Measurements from ENCODE around the gene CC2D1B.
A peak's percentile ranks its signal among the peaks of the same experiment; 100 is the strongest.
"Not testable (repeated sequence)": the region's sequence is repeated elsewhere in the genome, so short reads cannot be mapped to it uniquely, and the experiment has no call there.

The CC2D1B gene, protein sequence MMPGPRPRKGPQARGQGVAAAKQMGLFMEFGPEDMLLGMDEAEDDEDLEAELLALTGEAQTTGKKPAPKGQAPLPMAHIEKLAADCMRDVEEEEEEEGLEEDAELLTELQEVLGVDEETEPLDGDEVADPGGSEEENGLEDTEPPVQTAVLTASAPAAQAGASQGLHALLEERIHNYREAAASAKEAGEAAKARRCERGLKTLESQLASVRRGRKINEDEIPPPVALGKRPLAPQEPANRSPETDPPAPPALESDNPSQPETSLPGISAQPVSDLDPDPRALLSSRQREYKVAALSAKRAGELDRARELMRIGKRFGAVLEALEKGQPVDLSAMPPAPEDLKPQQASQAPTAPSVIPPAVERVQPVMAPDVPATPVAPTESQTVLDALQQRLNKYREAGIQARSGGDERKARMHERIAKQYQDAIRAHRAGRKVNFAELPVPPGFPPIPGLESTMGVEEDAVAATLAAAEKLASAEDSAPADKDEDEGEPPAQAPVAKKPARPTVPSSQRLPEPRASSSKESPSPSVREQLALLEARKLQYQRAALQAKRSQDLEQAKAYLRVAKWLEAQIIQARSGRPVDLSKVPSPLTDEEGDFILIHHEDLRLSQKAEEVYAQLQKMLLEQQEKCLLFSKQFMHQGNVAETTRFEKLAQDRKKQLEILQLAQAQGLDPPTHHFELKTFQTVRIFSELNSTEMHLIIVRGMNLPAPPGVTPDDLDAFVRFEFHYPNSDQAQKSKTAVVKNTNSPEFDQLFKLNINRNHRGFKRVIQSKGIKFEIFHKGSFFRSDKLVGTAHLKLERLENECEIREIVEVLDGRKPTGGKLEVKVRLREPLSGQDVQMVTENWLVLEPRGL

DNA sequence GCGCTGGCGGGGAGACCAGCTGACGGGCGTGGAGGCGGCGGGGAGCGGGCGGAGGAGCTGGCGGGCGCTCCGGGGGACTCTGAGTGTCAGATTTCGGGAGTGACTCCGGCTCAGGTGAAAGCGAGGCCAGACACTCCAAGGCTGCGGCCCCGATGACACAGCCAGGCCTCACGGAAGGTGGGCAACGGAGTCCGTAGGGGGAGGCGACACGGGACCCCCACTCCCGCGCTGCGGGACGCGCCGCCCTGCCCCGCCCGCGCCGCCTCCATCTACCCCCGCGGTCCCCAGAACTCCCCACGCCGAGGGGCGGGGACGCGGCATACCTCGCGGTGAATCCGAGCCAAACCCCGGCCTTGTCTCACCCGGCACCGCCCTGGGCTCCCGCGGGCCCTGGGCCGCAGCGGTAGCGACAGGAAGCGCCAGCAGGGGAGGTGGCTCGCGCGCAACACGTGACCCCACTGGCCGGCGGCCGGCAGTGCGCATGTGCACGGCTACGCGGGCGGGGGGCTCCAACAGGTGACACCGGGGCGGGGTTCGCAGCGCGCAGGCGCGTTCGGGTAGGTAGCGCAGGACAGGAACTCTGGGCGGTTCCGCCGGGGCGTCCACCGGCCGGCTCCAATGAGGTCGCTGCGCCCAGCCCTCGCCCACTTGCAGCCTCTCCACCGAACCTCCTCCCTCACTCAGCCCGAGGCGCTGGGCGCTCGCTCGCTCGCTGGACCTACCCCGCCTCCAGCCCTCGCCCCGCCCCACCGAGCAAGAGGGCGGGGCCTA lies at the start of gene CC2D1B:
CC2D1B (minus strand) TSS at position 460 of the 771 bp plus-strand sequence. CDS start 1,585 bp downstream, outside the sequence.
- Mint-ChIP-seq H3K27me3 (no peaks in the 10 kb centered on the region), H3K27ac (peak within 1 kb of the TSS; percentile 94), H3K4me3 (peak within 1 kb of the TSS; percentile 98), H3K36me3 (peaks cover 6% of the 10 kb centered on the region), H3K9me3 (no peaks in the 10 kb centered on the region), H3K4me1 (peaks cover 38% of the 10 kb centered on the region)

DNA sequence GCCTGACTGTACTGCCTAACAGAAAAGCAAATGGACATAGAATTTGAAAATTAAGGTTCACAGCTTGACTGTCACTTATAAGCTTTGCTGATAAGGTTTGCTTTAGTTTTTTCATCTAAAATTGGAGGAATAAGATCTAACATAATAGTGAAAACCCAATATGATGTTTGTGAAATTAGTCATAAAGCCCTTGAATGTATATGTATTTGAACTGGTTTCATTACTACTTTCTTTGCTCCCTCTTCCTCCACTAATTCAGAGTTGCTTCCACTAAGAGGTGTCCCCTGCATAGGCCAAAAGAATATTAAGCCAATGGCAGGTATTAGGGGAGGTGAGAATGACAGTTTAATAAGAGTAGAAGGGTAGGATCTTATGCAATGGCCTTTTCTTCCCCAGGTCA lies 48.9 kb upstream of the CC2D1B start:
- Mint-ChIP-seq H3K4me1 (peaks cover 34% of the 10 kb centered on the region), H3K36me3 (peaks cover 35% of the 10 kb centered on the region), H3K4me3 (no peak overlapping the region), H3K9me3 (no peaks in the 10 kb centered on the region), H3K27ac (peak overlapping the region; percentile 65), H3K27me3 (no peaks in the 10 kb centered on the region)

DNA sequence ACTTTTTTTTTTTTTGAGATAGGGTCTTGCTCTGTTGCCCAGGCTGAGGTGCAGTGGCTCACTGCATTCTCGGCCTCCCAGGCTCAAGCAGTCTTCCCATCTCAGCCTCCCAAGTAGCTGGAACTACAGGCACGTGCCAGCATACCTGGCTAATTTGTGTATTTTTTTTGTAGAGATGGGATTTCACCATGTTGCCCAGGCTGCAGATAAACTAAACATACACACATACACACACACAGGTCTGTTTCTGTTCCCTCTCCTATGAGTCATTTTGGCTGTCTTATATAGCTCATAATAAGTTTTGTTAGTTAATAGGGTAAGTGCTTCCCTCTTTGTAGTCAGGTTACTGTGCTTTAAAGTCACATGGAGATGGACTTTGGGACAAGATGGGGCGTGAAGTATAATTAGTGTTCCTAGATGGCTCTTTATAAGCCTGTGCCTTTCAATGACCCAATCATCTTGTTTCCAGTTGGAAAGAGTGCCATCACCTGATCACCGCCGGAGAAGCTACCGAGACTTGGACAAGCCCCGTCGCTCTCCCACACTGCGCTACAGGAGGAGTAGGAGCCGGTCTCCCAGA lies 47.5 kb upstream of the CC2D1B start:
- peaks cover 38% of the 10 kb centered on the region for H3K36me3 Mint-ChIP-seq
- H3K27ac Mint-ChIP-seq = peak overlapping the region; percentile 30
- no peak overlapping the region for H3K4me3 Mint-ChIP-seq
- no peaks in the 10 kb centered on the region for H3K27me3 Mint-ChIP-seq
- no peaks in the 10 kb centered on the region for H3K9me3 Mint-ChIP-seq
- H3K4me1 Mint-ChIP-seq = peaks cover 28% of the 10 kb centered on the region

DNA sequence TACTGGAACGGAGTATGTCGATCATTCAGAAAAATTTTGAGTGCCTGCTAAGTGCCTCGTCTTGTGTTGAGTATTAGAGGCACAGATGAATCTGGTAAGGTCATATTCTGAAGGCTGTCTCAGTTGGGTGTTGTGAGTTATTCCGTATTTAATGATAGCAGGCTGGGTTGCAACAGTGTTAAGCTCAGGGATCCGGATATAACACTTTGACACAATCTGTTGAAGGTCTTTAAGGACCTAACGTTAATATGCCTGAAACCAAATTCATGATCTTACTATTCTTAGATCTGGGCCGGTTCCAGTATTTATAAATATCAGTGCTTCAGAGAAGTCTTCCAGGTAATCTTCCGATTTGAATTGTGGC lies 39.0 kb upstream of the CC2D1B start:
- Mint-ChIP-seq H3K27ac (peak overlapping the region; percentile 99), H3K4me3 (peak overlapping the region; percentile 100), H3K36me3 (peaks cover 21% of the 10 kb centered on the region), H3K4me1 (peaks cover 39% of the 10 kb centered on the region), H3K27me3 (no peaks in the 10 kb centered on the region), H3K9me3 (no peaks in the 10 kb centered on the region)

DNA sequence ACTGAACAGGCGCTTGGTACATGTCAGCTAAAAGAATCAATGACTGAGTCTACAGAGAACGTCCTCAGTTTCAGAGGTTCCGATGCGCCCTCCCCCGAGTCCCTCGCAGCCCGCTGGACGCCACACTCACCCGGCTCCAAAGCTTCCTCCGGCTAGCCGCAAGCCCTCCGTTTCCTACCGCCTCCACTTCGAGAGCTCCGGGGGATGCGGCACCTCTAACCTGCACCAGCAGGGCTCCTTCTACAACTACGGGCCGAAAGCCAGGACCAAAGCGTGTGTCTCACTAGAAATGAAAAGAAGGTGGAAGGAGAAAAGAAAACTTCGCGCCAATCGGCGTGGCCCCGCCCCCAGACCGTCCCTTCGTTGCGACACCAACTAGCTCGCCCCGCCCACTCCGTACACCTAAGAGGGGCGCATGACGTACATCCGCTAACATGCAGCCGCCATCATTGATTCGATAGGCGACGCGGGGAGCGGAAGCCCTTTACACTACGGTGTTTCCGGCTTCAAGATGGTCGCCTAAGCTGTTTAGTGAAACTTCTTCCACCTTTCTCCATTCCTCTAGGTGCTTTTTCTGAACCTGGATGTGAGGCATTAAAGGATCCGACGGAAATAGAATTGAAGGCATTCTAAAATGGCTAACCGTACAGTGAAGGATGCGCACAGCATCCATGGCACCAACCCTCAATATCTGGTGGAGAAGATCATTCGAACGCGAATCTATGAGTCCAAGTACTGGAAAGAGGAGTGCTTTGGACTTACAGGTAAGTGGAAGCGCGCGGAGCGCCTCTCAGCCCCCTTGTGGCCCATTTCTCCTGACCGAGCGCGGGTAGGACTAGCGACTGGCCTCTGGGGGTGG lies 38.3 kb upstream of the CC2D1B start, which contains the start of the genes ORC1 and PRPF38A:
ORC1 (minus strand) TSS at position 308 of the 859 bp plus-strand sequence. CDS start 2,200 bp downstream, outside the sequence.
PRPF38A (plus strand) TSS at position 487 of the 859 bp plus-strand sequence; CDS start at position 635, 148 bp downstream.
- Mint-ChIP-seq H3K27ac (peak within 1 kb of the TSS; percentile 99), H3K4me1 (peaks cover 39% of the 10 kb centered on the region), H3K27me3 (no peaks in the 10 kb centered on the region), H3K9me3 (no peaks in the 10 kb centered on the region), H3K4me3 (peak within 1 kb of the TSS; percentile 100), H3K36me3 (peaks cover 21% of the 10 kb centered on the region)

DNA sequence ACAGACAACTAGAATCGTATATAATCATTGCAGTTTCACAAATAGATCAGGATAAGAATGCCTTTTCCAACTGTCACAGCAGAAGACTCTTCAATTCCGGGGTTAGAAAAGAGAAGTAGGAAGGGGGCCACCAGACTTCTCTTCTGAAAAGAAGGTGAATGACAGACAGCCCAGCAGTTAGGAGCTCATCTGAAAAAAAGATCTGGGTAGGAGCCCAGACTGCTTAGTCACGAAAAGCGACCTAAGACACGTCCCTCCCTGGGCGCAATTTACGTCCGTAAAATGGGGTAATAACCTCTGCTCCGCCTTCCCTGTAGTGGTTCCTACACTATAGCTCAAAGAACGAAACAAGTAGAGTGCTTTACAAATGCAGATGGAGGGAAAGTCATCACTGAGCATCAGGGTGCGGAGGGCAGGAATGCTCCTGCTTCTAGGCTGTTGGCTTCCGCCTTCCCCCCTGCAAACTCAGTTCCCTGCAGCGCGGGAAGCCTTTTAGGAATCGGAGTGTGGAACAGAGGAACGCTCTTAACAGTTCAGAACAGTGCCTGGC lies 37.6 kb upstream of the CC2D1B start:
- Mint-ChIP-seq H3K36me3 (peaks cover 14% of the 10 kb centered on the region), H3K27ac (peak overlapping the region; percentile 99), H3K4me3 (peak overlapping the region; percentile 100), H3K27me3 (no peaks in the 10 kb centered on the region), H3K4me1 (peaks cover 34% of the 10 kb centered on the region), H3K9me3 (no peaks in the 10 kb centered on the region)

DNA sequence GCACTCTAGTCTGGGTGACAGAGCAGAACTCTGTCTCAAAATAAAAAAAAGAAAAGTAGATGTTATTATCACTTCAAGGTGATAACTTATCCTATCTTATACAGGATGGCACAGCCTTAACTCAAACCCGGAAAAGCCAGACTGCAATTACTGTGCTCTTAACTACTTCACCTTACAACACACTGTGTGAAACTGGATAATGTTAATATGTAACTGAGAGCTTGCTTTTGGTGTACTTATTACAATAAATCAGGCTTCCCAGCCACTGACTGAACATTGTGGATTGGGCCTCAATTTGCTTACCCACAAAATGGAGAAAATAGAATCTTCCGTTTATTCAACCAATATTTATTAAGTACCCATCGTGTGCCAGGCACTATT lies 36.8 kb upstream of the CC2D1B start:
- Mint-ChIP-seq H3K4me3 (peak overlapping the region; percentile 100), H3K27me3 (no peaks in the 10 kb centered on the region), H3K36me3 (peaks cover 14% of the 10 kb centered on the region), H3K9me3 (no peaks in the 10 kb centered on the region), H3K4me1 (peaks cover 33% of the 10 kb centered on the region), H3K27ac (no peak overlapping the region)

DNA sequence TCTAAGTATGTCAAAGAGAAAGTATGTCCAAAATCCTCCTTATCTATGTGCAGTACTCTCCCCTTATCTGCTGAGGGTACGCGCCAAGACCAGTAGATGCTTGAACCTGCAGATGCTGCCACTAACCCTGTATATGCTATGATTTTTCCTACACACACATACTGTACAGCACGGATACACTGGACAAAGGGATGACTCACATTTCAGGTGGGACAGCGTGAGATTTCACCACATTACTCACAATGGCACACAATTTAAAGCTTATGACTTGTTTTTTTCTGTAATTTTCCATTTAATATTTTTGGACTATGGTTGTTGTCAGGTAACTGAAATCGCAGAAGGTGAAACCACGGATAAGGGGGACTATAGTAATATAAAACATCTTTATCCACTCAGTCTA lies 34.1 kb upstream of the CC2D1B start:
- no peaks in the 10 kb centered on the region for H3K9me3 Mint-ChIP-seq
- H3K36me3 Mint-ChIP-seq = peaks cover 5% of the 10 kb centered on the region
- peaks cover 12% of the 10 kb centered on the region for H3K4me1 Mint-ChIP-seq
- no peaks in the 10 kb centered on the region for H3K27me3 Mint-ChIP-seq
- H3K4me3 Mint-ChIP-seq = no peak overlapping the region
- H3K27ac Mint-ChIP-seq = no peak overlapping the region

DNA sequence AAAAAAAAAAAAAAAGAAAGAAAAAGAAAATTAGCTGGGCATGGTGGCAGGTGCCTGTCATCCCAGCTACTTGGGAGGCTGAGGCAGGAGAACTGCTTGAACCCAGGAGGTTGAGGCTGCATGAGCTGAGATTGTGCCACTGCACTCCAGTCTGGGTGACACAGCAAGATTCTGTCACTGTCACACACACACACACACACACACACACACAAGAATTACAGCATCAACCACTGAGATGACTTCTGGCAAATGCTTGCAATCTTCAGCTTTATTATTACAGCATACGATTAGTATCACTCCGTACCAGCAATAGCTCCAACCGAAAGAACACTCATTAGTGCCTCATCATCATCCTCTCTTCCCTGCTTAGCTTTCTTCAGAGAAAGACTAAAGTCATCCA lies 33.6 kb upstream of the CC2D1B start:
- no peak overlapping the region for H3K27ac Mint-ChIP-seq
- H3K36me3 Mint-ChIP-seq = peaks cover 5% of the 10 kb centered on the region
- no peaks in the 10 kb centered on the region for H3K9me3 Mint-ChIP-seq
- H3K4me3 Mint-ChIP-seq = no peak overlapping the region
- H3K4me1 Mint-ChIP-seq = peaks cover 12% of the 10 kb centered on the region
- H3K27me3 Mint-ChIP-seq = no peaks in the 10 kb centered on the region

DNA sequence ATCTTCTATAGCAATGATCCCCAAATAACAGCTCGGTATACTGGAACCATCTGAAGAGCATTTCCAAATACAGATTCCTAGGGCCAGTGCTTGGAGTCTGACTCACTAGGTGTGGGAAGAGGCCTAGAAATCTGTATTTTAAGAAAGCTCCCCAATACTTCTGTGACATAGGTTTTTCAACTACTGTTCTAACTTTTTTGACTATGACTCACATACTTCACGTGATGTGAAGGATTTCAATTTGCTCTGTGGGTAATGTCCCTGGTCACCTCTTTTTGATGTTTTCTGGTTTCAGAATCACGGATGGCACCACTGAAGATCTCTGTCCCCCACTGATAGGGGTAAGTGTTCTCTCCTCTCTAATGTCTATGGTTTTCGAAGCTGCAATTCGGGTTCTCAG lies 27.2 kb upstream of the CC2D1B start:
- no peak overlapping the region for H3K27ac Mint-ChIP-seq
- no peak overlapping the region for H3K4me3 Mint-ChIP-seq
- H3K36me3 Mint-ChIP-seq = no peaks in the 10 kb centered on the region

DNA sequence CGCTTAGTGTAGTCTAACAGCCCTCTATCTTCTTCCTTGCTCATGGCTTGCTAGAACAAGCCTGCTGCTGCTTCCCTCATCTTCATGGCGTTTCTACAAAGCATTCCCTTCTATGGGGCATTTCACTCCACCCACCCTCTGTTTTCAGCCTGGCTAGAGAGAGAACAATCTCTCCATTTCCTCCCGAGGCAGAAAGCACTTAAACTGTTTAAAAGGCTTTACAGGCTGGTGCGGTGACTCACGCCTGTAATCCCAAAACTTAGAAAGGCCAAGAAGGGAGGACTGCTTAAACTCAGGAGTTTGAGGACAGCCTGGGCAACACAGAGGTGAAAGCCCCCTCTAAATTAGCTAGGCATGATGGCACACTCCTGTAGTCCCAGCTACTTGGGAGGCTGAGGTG lies 20.5 kb upstream of the CC2D1B start:
- no peak overlapping the region for H3K4me3 Mint-ChIP-seq
- no peaks in the 10 kb centered on the region for H3K4me1 Mint-ChIP-seq
- peaks cover 7% of the 10 kb centered on the region for H3K36me3 Mint-ChIP-seq
- no peaks in the 10 kb centered on the region for H3K27me3 Mint-ChIP-seq
- no peaks in the 10 kb centered on the region for H3K9me3 Mint-ChIP-seq
- H3K27ac Mint-ChIP-seq = no peak overlapping the region

More for the DNA sequence above, 27.2 kb upstream of the CC2D1B start:
- Mint-ChIP-seq H3K27me3 (no peaks in the 10 kb centered on the region), H3K9me3 (no peaks in the 10 kb centered on the region), H3K4me1 (no peaks in the 10 kb centered on the region)

DNA sequence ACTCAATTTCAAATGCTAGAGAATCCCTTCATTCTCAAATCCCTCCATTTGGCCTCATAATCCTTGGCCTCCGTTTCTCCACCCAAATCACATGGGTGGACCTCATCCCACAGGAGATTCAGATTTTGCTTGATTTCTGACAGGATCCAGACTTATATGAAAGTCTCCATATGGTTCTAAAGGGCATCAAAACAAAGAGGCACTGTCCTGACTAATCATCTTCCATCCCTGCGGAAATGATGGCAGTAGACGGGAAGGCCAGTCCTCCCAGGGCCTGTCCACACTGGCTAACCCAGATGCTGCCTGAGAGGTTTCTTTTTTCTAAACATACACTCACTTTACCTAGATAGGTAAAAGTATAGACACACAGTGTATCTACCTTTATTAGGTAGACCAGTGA lies 19.4 kb upstream of the CC2D1B start:
- Mint-ChIP-seq H3K4me1 (no peaks in the 10 kb centered on the region), H3K36me3 (peaks cover 7% of the 10 kb centered on the region), H3K27me3 (no peaks in the 10 kb centered on the region), H3K27ac (no peak overlapping the region), H3K4me3 (no peak overlapping the region), H3K9me3 (no peaks in the 10 kb centered on the region)

DNA sequence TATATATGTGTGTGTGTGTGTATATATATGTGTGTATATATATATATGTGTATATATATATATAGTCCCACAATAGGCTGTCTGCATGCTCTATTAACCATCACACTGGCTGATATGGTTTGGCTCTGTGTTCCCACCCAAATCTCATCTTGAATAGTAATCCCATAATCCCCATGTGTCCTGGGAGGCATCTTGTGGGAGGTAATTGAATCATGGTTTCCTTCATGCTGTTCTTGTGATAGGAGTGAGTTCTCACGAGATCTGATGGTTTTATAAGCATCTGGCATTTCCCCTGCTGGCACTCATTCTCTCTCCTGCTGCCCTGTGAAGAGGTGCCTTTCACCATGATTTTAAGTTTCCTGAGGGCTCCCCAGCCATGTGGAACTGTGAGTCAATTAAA lies 3.8 kb upstream of the CC2D1B start:
- H3K27ac Mint-ChIP-seq, H3K36me3 Mint-ChIP-seq, H3K9me3 Mint-ChIP-seq, H3K4me3 Mint-ChIP-seq, H3K27me3 Mint-ChIP-seq: not testable (repeated sequence)
- H3K4me1 Mint-ChIP-seq = peaks cover 17% of the 10 kb centered on the region

Data from activated naive CD4-positive, alpha-beta T cell treated with anti-CD3 and anti-CD28 coated beads, Interleukin-2, amount 50 U/mL, for 24 hours (primary cell).